Nephron (organoid): ENCODE measurements around the gene CLASP2.
A peak's percentile ranks its signal among the peaks of the same experiment; 100 is the strongest.

Experiments
- H3K27ac Mint-ChIP-seq, 3 experiments: 2 replicates each; pipeline ENCODE4 v1.8.0; 2020; ENCODE audit warnings: mixed read lengths in 3 of 3, mild to moderate bottlenecking in 2 of 3, moderate library complexity in 1 of 3
- H3K27me3 Mint-ChIP-seq: 2 replicates; pipeline ENCODE4 v1.8.0; 2021; ENCODE audit warnings: low read depth, mild to moderate bottlenecking, moderate library complexity, mixed read lengths
- H3K36me3 Mint-ChIP-seq: 2 replicates; pipeline ENCODE4 v1.8.0; 2020; ENCODE audit warnings: low read depth, mixed read lengths
- H3K4me1 Mint-ChIP-seq: 2 replicates; pipeline ENCODE4 v1.8.0; 2020; ENCODE audit warnings: mixed read lengths
- H3K4me3 Mint-ChIP-seq, 3 experiments: 2 replicates each; pipeline ENCODE4 v1.8.0; 2020; ENCODE audit warnings: mild to moderate bottlenecking in 3 of 3, mixed read lengths in 3 of 3, moderate library complexity in 2 of 3
- H3K9me3 Mint-ChIP-seq: 2 replicates; pipeline ENCODE4 v1.8.0; 2020; ENCODE audit warnings: mixed read lengths
- CTCF ChIP-seq, 3 experiments: fragments of 200-600 bp; sonication (generic); IDR thresholded peaks; one replicate each; pipeline ENCODE4 v1.5.0; 2021; ENCODE audit warnings: antibody characterized with exemption in 3 of 3; ENCODE audit not compliant: unreplicated experiment in 3 of 3

The CLASP2 gene

GRCh38 chr3:33722626-33723370, 4.7 kb upstream of the CLASP2 start:
- no peak for TF ChIP-seq CTCF (IDR thresholded peaks at IDR 0.05; ENCODE audit: unreplicated experiment in 3 of 3)
- Mint-ChIP-seq H3K4me3 (no peak overlapping the region), H3K36me3 (no peaks in the 10 kb centered on the region), H3K9me3 (no peaks in the 10 kb centered on the region), H3K27me3 (no peaks in the 10 kb centered on the region), H3K27ac (no peak overlapping the region), H3K4me1 (no peaks in the 10 kb centered on the region)

GRCh38 chr3:33722191-33722590, 4.1 kb upstream of the CLASP2 start:
- no peaks in the 10 kb centered on the region for H3K4me1 Mint-ChIP-seq
- no peaks in the 10 kb centered on the region for H3K9me3 Mint-ChIP-seq
- H3K27ac Mint-ChIP-seq, result no peak overlapping the region
- no peaks in the 10 kb centered on the region for H3K27me3 Mint-ChIP-seq
- H3K36me3 Mint-ChIP-seq, result no peaks in the 10 kb centered on the region
- TF ChIP-seq CTCF (IDR thresholded peaks at IDR 0.05; ENCODE audit: unreplicated experiment in 3 of 3), result no peak
- no peak overlapping the region for H3K4me3 Mint-ChIP-seq

DNA sequence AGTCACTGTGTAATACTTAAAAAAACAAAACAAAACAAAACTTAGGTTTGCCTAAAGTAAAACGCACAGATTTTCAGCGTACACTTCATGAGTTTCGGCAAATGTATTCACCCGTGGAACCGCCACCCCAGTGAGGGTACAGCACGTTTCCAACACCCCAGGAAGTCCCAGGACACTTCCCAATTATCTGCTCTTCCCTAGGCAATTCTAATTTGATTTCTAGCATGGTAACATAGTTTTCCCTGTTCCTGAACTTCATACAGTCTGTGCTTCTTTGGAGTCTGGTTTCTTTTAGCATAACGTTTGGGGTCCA, 497 bp upstream of the CLASP2 start:
- peaks cover 2% of the 10 kb centered on the region for H3K36me3 Mint-ChIP-seq
- H3K4me3 Mint-ChIP-seq, result peak overlapping the region in 2 of 3 experiments; percentile 88 to 92
- H3K27me3 Mint-ChIP-seq, result no peaks in the 10 kb centered on the region
- peaks cover 6% of the 10 kb centered on the region for H3K4me1 Mint-ChIP-seq
- peak overlapping the region; percentile 82 to 97 (median 96) for H3K27ac Mint-ChIP-seq
- TF ChIP-seq CTCF (IDR thresholded peaks at IDR 0.05; ENCODE audit: unreplicated experiment in 3 of 3), result no peak
- no peaks in the 10 kb centered on the region for H3K9me3 Mint-ChIP-seq

- peaks cover 3% of the 10 kb centered on the region for H3K36me3 Mint-ChIP-seq
- H3K4me1 Mint-ChIP-seq, result peaks cover 6% of the 10 kb centered on the region
- H3K9me3 Mint-ChIP-seq, result no peaks in the 10 kb centered on the region
- H3K27ac Mint-ChIP-seq, result peak overlapping the region in 2 of 3 experiments; percentile 76 to 83
- no peaks in the 10 kb centered on the region for H3K27me3 Mint-ChIP-seq
- no peak for TF ChIP-seq CTCF (IDR thresholded peaks at IDR 0.05; ENCODE audit: unreplicated experiment in 3 of 3)
- H3K4me3 Mint-ChIP-seq, result peak overlapping the region in 2 of 3 experiments; percentile 88 to 92
Observed at GRCh38 chr3:33717616-33717865, 513 bp downstream of the CLASP2 start.

- H3K27ac Mint-ChIP-seq, result peak overlapping the region in 1 of 3 experiments; percentile 74
- no peak for TF ChIP-seq CTCF (IDR thresholded peaks at IDR 0.05; ENCODE audit: unreplicated experiment in 3 of 3)
- peaks cover 13% of the 10 kb centered on the region for H3K36me3 Mint-ChIP-seq
- H3K4me3 Mint-ChIP-seq, result peak overlapping the region in 1 of 3 experiments; percentile 88
- H3K9me3 Mint-ChIP-seq, result peaks cover 6% of the 10 kb centered on the region
- H3K4me1 Mint-ChIP-seq, result peaks cover 6% of the 10 kb centered on the region
- no peaks in the 10 kb centered on the region for H3K27me3 Mint-ChIP-seq
Observed at GRCh38 chr3:33716227-33716626, 1.8 kb downstream of the CLASP2 start.

DNA sequence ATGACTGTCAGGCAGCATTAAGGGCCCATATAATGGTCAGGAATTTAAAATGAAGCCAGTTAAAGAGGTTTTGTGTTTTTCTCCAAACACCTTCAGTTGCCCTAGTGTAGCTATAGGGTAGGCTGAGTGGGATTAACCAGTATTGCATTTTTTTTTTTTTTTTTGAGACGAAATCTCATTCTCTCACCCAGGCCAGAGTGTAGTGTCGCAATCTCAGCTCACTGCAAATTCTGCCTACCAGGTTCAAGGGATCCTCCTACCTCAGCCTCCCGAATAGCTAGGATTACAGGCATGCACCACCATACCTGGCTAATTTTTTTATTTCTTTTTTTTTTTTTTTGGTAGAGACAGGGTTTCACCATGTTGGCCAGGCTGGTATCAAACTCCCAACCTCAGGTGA, 7.0 kb downstream of the CLASP2 start:
- Mint-ChIP-seq H3K27me3 (no peaks in the 10 kb centered on the region), H3K36me3 (peaks cover 48% of the 10 kb centered on the region), H3K9me3 (peaks cover 20% of the 10 kb centered on the region), H3K4me1 (no peaks in the 10 kb centered on the region), H3K4me3 (no peak overlapping the region), H3K27ac (no peak overlapping the region)
- no peak for TF ChIP-seq CTCF (IDR thresholded peaks at IDR 0.05; ENCODE audit: unreplicated experiment in 3 of 3)
